Measurements from ENCODE around the gene GJB4. TPM values are rescaled to one million over a fixed set of nuclear protein-coding genes. Genes with fewer than 3 reads are reported as not detected.

The GJB4 gene
- total and polyA plus RNA-seq, 7 donors: not detected

GRCh38 chr1:34750610-34751009 lies 8.9 kb upstream of the GJB4 start:
- WGBS, 3 donors: 69 to 74% (median 71%) methylated on average over 5 of the region's 5 CpGs
- ATAC-seq (no peak), DNase-seq (no peak)
- Histone ChIP-seq H3K36me3 (ENCODE audit: insufficient read depth in 1 of 2, low read depth in 1 of 2) (no peaks in the 10 kb centered on the region), H3K4me1 (no peaks in the 10 kb centered on the region), H3K27me3 (ENCODE audit: insufficient read depth in 3 of 3, low read length in 2 of 3) (peaks cover 0 to 13% (median 0%) of the 10 kb centered on the region in 3 donors), H3K27ac (no peak overlapping the region), H3K9me3 (no peaks in the 10 kb centered on the region), H3K4me3 (no peak overlapping the region)
- TF ChIP-seq CTCF (IDR thresholded peaks at IDR 0.05): no peak
- intact Hi-C loops (cut with DNase I): no loop called here

- Histone ChIP-seq H3K27ac (no peak overlapping the region), H3K36me3 (ENCODE audit: insufficient read depth in 1 of 2, low read depth in 1 of 2) (no peaks in the 10 kb centered on the region), H3K4me3 (no peak overlapping the region), H3K4me1 (no peaks in the 10 kb centered on the region), H3K9me3 (no peaks in the 10 kb centered on the region), H3K27me3 (ENCODE audit: insufficient read depth in 3 of 3, low read length in 2 of 3) (no peaks in the 10 kb centered on the region)
- ATAC-seq: no peak
- intact Hi-C loops (cut with DNase I): no loop called here
- no peak for TF ChIP-seq CTCF (IDR thresholded peaks at IDR 0.05)
- 70 to 75% (median 72%) methylated on average over 3 of the region's 3 CpGs for WGBS, 3 donors
- no peak for DNase-seq
These were observed 6.4 kb upstream of the GJB4 start for GRCh38 chr1:34753163-34753562.

GRCh38 chr1:34754964-34755637 lies 4.4 kb upstream of the GJB4 start, which contains the start of gene GJB5:
GJB5 (plus strand) TSS chr1:34755047; CDS start chr1:34757331, 2,284 bp downstream.
- no peaks in the 10 kb centered on the region for H3K27me3 ChIP-seq (ENCODE audit: insufficient read depth in 3 of 3, low read length in 2 of 3)
- ATAC-seq (no peak), DNase-seq (no peak)
- no peaks in the 10 kb centered on the region for H3K9me3 ChIP-seq
- H3K4me1 ChIP-seq: no peaks in the 10 kb centered on the region
- intact Hi-C loops (cut with DNase I): no loop called here
- H3K4me3 ChIP-seq: no peak within 1 kb of the TSS
- WGBS, 3 donors: 51 to 63% (median 55%) methylated on average over 13 of the region's 13 CpGs
- no peak within 1 kb of the TSS for H3K27ac ChIP-seq
- TF ChIP-seq CTCF (IDR thresholded peaks at IDR 0.05): no peak
- H3K36me3 ChIP-seq (ENCODE audit: insufficient read depth in 1 of 2, low read depth in 1 of 2): no peaks in the 10 kb centered on the region

GRCh38 chr1:34755961-34756360 lies 3.6 kb upstream of the GJB4 start:
- no peak for TF ChIP-seq CTCF (IDR thresholded peaks at IDR 0.05)
- Histone ChIP-seq H3K9me3 (no peaks in the 10 kb centered on the region), H3K4me3 (no peak overlapping the region), H3K27ac (no peak overlapping the region), H3K36me3 (ENCODE audit: insufficient read depth in 1 of 2, low read depth in 1 of 2) (no peaks in the 10 kb centered on the region), H3K4me1 (no peaks in the 10 kb centered on the region), H3K27me3 (ENCODE audit: insufficient read depth in 3 of 3, low read length in 2 of 3) (no peaks in the 10 kb centered on the region)
- DNase-seq (no peak), ATAC-seq (no peak)
- WGBS, 3 donors: 90 to 92% (median 92%) methylated on average over 6 of the region's 6 CpGs
- intact Hi-C loops (cut with DNase I): no loop called here

GRCh38 chr1:34757386-34757785 lies 2.2 kb upstream of the GJB4 start:
- ATAC-seq (no peak), DNase-seq (no peak)
- Histone ChIP-seq H3K4me1 (no peaks in the 10 kb centered on the region), H3K4me3 (no peak overlapping the region), H3K36me3 (ENCODE audit: insufficient read depth in 1 of 2, low read depth in 1 of 2) (no peaks in the 10 kb centered on the region), H3K27me3 (ENCODE audit: insufficient read depth in 3 of 3, low read length in 2 of 3) (no peaks in the 10 kb centered on the region), H3K9me3 (no peaks in the 10 kb centered on the region), H3K27ac (no peak overlapping the region)
- 89 to 92% (median 90%) methylated on average over 21 of the region's 21 CpGs for WGBS, 3 donors
- TF ChIP-seq CTCF (IDR thresholded peaks at IDR 0.05): no peak
- intact Hi-C loops (cut with DNase I): no loop called here
